ENCODE measurements around the gene ADD1.
A peak's percentile ranks its signal among the peaks of the same experiment; 100 is the strongest.

The ADD1 gene

DNA sequence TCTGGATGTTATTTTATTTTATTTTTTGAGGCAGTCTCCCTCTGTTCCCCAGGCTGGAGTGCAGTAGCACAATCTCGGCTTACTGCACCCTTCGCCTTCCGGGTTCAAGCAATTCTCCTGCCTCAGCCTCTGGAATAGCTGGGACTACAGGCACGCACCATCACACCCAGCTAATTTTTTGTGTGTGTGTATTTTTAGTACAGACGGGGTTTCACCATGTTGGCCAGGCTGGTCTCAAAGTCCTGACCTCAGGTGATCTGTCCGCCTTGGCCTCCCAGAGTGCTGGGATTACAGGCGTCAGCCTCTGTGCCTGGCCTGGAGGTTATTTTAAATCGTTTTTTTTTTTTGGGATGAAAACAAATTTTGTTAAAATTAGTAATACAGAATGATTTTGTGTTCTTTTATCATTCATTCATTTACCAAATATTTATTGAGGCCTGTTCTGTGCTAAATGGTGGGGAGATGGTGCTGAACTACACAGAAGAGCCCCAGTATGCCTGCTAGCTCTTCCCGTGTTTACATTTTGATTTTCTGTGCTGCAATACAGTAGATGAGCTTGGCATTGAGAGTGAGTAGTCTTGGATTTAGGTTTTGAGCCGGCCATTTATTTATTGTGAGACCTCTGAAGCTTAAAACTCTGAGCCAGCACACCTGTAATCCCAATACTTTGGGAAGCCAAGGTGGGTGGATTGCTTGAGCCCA is 22.7 kb downstream of the ADD1 start:
- no peak overlapping the region for H3K4me3 ChIP-seq (ENCODE audit: insufficient read depth, low read depth, low read length)
- 84 to 86% methylated on average over 10 of the region's 10 CpGs for WGBS, 2 experiments
- no peaks in the 10 kb centered on the region for H3K27me3 ChIP-seq (ENCODE audit: control insufficient read depth, insufficient read depth, low read length, poor library complexity, severe bottlenecking)
- no peaks in the 10 kb centered on the region for H3K36me3 ChIP-seq (ENCODE audit: control insufficient read depth, insufficient read depth, low read length)
- H3K27ac ChIP-seq (ENCODE audit: insufficient read depth, low read depth, low read length, poor library complexity, severe bottlenecking), result no peak overlapping the region
- no peaks in the 10 kb centered on the region for H3K9me3 ChIP-seq (ENCODE audit: control insufficient read depth, low read length)
- peaks cover 27% of the 10 kb centered on the region for H3K4me1 ChIP-seq (ENCODE audit: control insufficient read depth, insufficient read depth, low read length)

DNA sequence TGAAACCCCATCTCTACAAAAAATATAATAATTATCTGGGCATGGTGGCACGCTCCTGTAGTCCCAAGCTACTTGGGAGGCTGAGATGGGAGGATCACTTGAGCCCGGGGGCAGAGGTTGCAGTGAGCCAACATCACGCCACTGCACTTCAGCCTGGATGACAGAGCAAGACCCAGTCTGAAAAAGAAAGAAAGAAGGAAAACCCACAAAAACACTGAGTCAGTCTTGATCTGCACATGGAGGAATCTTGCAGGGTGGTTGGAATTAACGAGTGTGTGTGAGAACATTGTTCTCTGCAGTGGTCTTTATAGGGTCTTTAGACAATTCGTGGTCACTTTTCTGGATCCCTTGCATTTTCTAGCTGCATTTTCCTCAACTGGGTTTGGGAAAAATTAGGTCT is 23.2 kb downstream of the ADD1 start:
- peaks cover 27% of the 10 kb centered on the region for H3K4me1 ChIP-seq (ENCODE audit: control insufficient read depth, insufficient read depth, low read length)
- no peak overlapping the region for H3K27ac ChIP-seq (ENCODE audit: insufficient read depth, low read depth, low read length, poor library complexity, severe bottlenecking)
- 88 to 90% methylated on average over 5 of the region's 5 CpGs for WGBS, 2 experiments
- H3K4me3 ChIP-seq (ENCODE audit: insufficient read depth, low read depth, low read length), result no peak overlapping the region
- no peaks in the 10 kb centered on the region for H3K27me3 ChIP-seq (ENCODE audit: control insufficient read depth, insufficient read depth, low read length, poor library complexity, severe bottlenecking)
- H3K9me3 ChIP-seq (ENCODE audit: control insufficient read depth, low read length), result no peaks in the 10 kb centered on the region
- no peaks in the 10 kb centered on the region for H3K36me3 ChIP-seq (ENCODE audit: control insufficient read depth, insufficient read depth, low read length)

DNA sequence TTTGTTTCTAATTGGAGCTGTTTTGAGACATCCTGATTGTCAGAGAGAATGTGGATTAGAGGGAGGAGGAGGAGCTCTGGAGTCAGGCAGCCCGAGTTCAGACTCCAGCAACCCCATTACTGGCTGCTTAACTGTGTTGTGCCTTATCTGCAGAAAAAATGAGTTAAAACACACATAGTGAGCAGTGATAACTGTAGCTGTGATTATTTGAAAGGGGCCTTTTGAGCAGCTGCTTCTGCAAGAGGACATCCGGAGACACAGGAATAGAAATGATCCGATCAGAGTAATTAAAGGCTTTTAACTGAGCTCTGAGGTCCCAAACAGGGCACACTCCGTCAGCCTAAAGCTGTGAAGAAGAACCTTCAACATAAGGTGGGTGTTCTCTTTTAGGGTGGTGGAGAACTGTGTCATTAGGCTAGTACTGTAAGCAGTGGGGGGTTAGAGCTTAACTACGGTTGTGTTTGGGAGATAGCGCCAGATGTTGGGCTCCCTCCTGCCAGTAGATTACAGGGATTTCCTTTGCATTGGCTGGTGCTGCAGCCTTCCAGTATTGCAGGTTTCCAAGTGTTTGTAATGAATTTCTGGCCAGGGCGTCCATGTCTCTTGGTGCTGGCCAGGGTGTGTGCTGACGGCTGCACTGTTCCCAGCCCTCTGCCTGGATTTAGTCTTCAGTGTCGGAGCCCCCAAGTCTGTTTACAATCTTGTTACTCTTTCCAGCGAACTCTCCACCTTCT is 24.3 kb downstream of the ADD1 start:
- WGBS, 2 experiments, result 53 to 59% methylated on average over 10 of the region's 10 CpGs
- H3K27ac ChIP-seq (ENCODE audit: insufficient read depth, low read depth, low read length, poor library complexity, severe bottlenecking), result peak overlapping the region; percentile 80
- no peaks in the 10 kb centered on the region for H3K27me3 ChIP-seq (ENCODE audit: control insufficient read depth, insufficient read depth, low read length, poor library complexity, severe bottlenecking)
- peak overlapping the region; percentile 17 for H3K4me3 ChIP-seq (ENCODE audit: insufficient read depth, low read depth, low read length)
- no peaks in the 10 kb centered on the region for H3K36me3 ChIP-seq (ENCODE audit: control insufficient read depth, insufficient read depth, low read length)
- peaks cover 27% of the 10 kb centered on the region for H3K4me1 ChIP-seq (ENCODE audit: control insufficient read depth, insufficient read depth, low read length)
- no peaks in the 10 kb centered on the region for H3K9me3 ChIP-seq (ENCODE audit: control insufficient read depth, low read length)

DNA sequence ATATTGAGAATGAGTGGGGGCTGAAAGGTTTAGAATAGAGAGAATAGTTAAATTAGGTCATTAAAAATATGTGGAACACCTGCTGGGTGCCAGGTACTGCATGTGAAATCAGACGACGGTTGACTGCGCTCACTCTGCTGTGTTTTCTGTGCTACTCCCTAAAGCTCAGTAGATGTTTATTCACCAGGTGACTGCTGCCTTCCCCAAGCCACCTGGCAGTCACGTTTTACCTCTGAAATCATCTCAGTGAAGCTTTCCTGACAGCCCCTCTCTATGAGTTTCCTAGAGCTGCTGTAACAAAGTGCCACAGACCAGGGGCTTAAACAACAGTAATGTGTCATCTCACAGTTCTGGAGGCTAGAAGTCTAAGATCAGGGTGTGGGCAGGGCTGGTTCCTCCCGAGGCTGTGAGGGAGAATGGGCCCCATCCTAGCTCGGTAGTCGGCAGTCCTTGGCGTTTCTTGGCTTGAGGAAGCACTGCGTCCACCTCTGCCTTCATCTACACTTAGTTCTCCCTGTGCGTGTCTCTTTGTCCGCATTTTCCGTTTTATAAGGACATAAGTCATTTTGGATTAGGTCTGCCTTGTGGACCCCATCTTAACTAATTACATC is 25.3 kb downstream of the ADD1 start:
- Histone ChIP-seq H3K27ac (ENCODE audit: insufficient read depth, low read depth, low read length, poor library complexity, severe bottlenecking) (peak overlapping the region; percentile 80), H3K4me3 (ENCODE audit: insufficient read depth, low read depth, low read length) (no peak overlapping the region), H3K27me3 (ENCODE audit: control insufficient read depth, insufficient read depth, low read length, poor library complexity, severe bottlenecking) (no peaks in the 10 kb centered on the region), H3K4me1 (ENCODE audit: control insufficient read depth, insufficient read depth, low read length) (peaks cover 27% of the 10 kb centered on the region), H3K36me3 (ENCODE audit: control insufficient read depth, insufficient read depth, low read length) (no peaks in the 10 kb centered on the region), H3K9me3 (ENCODE audit: control insufficient read depth, low read length) (no peaks in the 10 kb centered on the region)
- WGBS, 2 experiments, result 89 to 90% methylated on average over 12 of the region's 12 CpGs

DNA sequence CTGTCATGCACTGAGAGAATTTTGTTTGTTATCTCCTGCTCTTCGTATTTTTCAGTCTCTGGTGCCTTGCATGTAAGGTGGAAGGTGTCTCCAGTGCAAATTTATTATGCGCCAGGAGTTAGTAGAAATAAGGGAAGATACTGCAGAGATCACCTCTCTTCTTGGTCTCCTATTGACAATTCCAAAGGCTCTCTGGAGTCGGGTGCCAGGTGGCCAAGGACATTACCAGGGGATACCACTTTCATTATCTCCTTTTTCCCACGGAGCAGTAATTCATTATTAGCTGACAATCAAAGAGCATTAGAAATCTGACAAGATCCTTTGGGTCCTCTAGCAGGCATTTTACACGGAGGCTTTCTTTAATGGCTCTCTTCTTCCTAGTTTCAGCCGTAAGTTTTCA is 26.0 kb downstream of the ADD1 start:
- no peak overlapping the region for H3K27ac ChIP-seq (ENCODE audit: insufficient read depth, low read depth, low read length, poor library complexity, severe bottlenecking)
- no peaks in the 10 kb centered on the region for H3K27me3 ChIP-seq (ENCODE audit: control insufficient read depth, insufficient read depth, low read length, poor library complexity, severe bottlenecking)
- H3K4me1 ChIP-seq (ENCODE audit: control insufficient read depth, insufficient read depth, low read length), result peaks cover 27% of the 10 kb centered on the region
- no peaks in the 10 kb centered on the region for H3K9me3 ChIP-seq (ENCODE audit: control insufficient read depth, low read length)
- no peak overlapping the region for H3K4me3 ChIP-seq (ENCODE audit: insufficient read depth, low read depth, low read length)
- 90 to 91% methylated on average over 6 of the region's 6 CpGs for WGBS, 2 experiments
- no peaks in the 10 kb centered on the region for H3K36me3 ChIP-seq (ENCODE audit: control insufficient read depth, insufficient read depth, low read length)

DNA sequence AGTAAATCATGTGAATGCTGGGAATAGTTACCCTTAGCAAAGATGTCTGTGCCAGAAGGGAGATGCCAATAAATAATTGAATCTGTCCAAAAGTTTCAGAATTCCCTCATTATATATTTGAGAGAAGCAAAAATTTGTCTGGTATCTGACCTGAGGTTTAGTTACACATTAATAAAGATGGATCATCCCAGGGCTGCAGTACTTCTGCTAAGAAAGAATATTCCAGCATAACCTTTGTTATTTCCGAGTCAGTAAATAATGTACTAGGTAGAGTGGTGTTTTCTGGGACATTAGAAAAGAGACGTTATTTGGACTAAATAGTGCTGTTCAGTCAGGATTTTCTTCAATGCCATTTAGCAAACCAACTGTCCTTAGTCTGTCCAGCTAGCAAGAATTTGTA is 26.4 kb downstream of the ADD1 start:
- Histone ChIP-seq H3K27me3 (ENCODE audit: control insufficient read depth, insufficient read depth, low read length, poor library complexity, severe bottlenecking) (no peaks in the 10 kb centered on the region), H3K9me3 (ENCODE audit: control insufficient read depth, low read length) (no peaks in the 10 kb centered on the region), H3K36me3 (ENCODE audit: control insufficient read depth, insufficient read depth, low read length) (no peaks in the 10 kb centered on the region), H3K4me3 (ENCODE audit: insufficient read depth, low read depth, low read length) (no peak overlapping the region), H3K27ac (ENCODE audit: insufficient read depth, low read depth, low read length, poor library complexity, severe bottlenecking) (no peak overlapping the region), H3K4me1 (ENCODE audit: control insufficient read depth, insufficient read depth, low read length) (peaks cover 27% of the 10 kb centered on the region)
- 91 to 95% methylated on average over 2 of the region's 2 CpGs for WGBS, 2 experiments

DNA sequence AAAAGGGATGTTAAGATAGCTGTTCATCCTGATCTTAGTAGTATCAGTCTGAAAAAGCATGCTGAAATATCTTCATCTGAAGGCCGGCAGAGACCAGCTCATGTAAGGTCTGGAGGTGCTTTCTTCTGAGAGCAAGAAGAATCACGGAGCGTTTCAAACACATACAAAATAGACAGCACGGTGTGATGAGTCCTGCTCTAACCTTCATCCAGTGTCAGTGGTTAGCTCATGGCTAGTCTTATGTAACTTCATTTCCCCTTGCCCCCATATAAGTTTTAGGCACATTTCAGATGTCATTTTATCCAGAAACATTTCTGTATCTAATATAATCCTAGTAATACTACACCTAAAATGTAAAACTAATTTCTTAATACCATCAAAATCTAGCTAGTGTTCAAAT is 27.8 kb downstream of the ADD1 start:
- H3K9me3 ChIP-seq (ENCODE audit: control insufficient read depth, low read length), result no peaks in the 10 kb centered on the region
- H3K36me3 ChIP-seq (ENCODE audit: control insufficient read depth, insufficient read depth, low read length), result no peaks in the 10 kb centered on the region
- WGBS, 2 experiments, result 93 to 96% methylated on average over 4 of the region's 4 CpGs
- peaks cover 27% of the 10 kb centered on the region for H3K4me1 ChIP-seq (ENCODE audit: control insufficient read depth, insufficient read depth, low read length)
- H3K4me3 ChIP-seq (ENCODE audit: insufficient read depth, low read depth, low read length), result no peak overlapping the region
- H3K27me3 ChIP-seq (ENCODE audit: control insufficient read depth, insufficient read depth, low read length, poor library complexity, severe bottlenecking), result no peaks in the 10 kb centered on the region
- H3K27ac ChIP-seq (ENCODE audit: insufficient read depth, low read depth, low read length, poor library complexity, severe bottlenecking), result no peak overlapping the region

DNA sequence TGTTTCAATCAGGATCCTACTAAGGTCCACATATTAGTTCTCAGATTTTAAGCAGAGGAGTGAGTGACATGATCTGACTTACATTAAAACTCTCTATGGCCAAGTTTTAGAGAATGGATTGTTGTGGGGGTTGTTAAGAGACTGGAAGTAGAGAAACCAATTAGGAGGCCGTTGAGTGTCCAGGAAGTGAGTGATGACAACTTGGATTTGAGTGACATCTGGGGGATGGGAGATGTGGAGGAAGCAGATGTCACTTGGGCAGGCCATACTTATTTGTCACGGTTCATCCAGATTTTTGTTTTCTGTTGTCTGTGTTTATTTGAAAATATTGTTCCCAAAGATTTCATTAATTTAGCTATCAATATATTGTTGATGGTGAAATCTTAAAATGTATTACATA is 28.3 kb downstream of the ADD1 start:
- WGBS, 2 experiments, result 81 to 94% methylated on average over 2 of the region's 2 CpGs
- Histone ChIP-seq H3K36me3 (ENCODE audit: control insufficient read depth, insufficient read depth, low read length) (no peaks in the 10 kb centered on the region), H3K4me1 (ENCODE audit: control insufficient read depth, insufficient read depth, low read length) (peaks cover 27% of the 10 kb centered on the region), H3K9me3 (ENCODE audit: control insufficient read depth, low read length) (no peaks in the 10 kb centered on the region), H3K4me3 (ENCODE audit: insufficient read depth, low read depth, low read length) (no peak overlapping the region), H3K27ac (ENCODE audit: insufficient read depth, low read depth, low read length, poor library complexity, severe bottlenecking) (no peak overlapping the region), H3K27me3 (ENCODE audit: control insufficient read depth, insufficient read depth, low read length, poor library complexity, severe bottlenecking) (no peaks in the 10 kb centered on the region)

DNA sequence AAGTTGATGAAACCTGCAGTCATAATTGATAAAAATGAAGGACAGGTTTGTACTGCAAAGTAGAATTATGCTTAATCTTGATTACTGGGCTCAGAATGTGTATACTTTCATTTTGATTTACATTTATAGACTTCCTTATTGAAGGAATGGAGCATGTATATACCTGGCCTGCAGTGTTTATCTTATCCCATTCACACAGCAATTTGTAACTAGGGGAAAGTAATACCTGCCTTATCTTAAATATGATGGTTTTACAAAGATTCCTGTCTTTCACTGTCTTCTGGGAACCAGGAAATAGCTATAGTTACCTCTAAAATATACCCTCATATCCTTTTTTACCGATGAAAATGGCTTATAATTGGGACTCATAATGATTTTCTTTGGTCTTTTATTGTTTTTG is 29.7 kb downstream of the ADD1 start:
- Histone ChIP-seq H3K4me1 (ENCODE audit: control insufficient read depth, insufficient read depth, low read length) (peaks cover 16% of the 10 kb centered on the region), H3K4me3 (ENCODE audit: insufficient read depth, low read depth, low read length) (no peak overlapping the region), H3K9me3 (ENCODE audit: control insufficient read depth, low read length) (no peaks in the 10 kb centered on the region), H3K36me3 (ENCODE audit: control insufficient read depth, insufficient read depth, low read length) (no peaks in the 10 kb centered on the region), H3K27me3 (ENCODE audit: control insufficient read depth, insufficient read depth, low read length, poor library complexity, severe bottlenecking) (no peaks in the 10 kb centered on the region), H3K27ac (ENCODE audit: insufficient read depth, low read depth, low read length, poor library complexity, severe bottlenecking) (no peak overlapping the region)
- 100% methylated on average over 1 of the region's 1 CpG; no CpG with 5 or more reads in 1 of the 2 experiments for WGBS, 2 experiments

DNA sequence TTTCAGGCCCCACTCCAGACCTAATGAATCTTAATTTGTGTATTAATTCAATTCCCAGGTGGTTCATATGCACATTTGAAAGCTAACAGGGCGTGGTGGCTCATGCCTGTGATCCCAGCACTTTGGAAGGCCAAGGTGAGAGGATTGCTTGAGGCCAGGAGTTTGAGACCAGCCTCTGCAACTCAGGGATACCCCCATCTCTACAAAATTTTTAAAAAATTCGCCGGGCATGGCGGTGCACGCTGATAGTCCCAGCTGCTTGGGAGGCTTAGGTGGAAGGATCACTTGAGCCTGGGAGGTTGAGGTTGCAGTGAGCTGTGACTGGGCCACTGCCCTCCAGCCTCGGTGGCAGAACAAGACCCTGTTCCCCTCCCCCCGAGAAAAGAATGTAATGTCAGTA is 31.2 kb downstream of the ADD1 start:
- no peaks in the 10 kb centered on the region for H3K9me3 ChIP-seq (ENCODE audit: control insufficient read depth, low read length)
- H3K27me3 ChIP-seq (ENCODE audit: control insufficient read depth, insufficient read depth, low read length, poor library complexity, severe bottlenecking), result no peaks in the 10 kb centered on the region
- H3K4me1 ChIP-seq (ENCODE audit: control insufficient read depth, insufficient read depth, low read length), result peaks cover under 1% of the 10 kb centered on the region
- 90 to 95% methylated on average over 7 of the region's 7 CpGs for whole genome bisulfite sequencing, 2 experiments
- no peak overlapping the region for H3K4me3 ChIP-seq (ENCODE audit: insufficient read depth, low read depth, low read length)
- no peak overlapping the region for H3K27ac ChIP-seq (ENCODE audit: insufficient read depth, low read depth, low read length, poor library complexity, severe bottlenecking)
- peaks cover 4% of the 10 kb centered on the region for H3K36me3 ChIP-seq (ENCODE audit: control insufficient read depth, insufficient read depth, low read length)
